Measurements from ENCODE around the gene IFI27. TPM values are rescaled to one million over a fixed set of nuclear protein-coding genes. Genes with fewer than 3 reads are reported as not detected.
"Not testable (repeated sequence)": the region's sequence is repeated elsewhere in the genome, so short reads cannot be mapped to it uniquely, and the experiment has no call there.

Gene IFI27
- total RNA-seq, 1 experiment from 2014 or later, result 560 TPM

DNA sequence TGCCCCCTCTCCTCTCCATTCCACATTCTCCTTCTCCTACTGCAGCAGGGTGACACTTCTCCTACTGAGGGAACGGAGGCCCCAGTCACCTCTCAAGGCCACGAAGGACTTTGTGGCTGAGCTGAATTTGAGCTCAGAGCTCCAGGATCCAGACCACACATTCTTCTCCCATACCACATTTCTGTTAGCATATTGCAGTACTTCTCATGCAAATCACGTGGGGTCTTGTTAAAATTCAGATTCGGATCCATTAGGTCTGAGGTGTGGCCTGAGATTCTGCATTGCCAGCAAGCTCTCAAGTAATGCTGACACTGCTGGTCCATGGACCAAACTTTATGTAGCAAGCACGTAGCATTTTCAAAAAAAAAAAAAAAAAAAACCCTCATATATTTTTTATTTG lies 28.5 kb downstream of the IFI27 start:
- no peak for DNase-seq (ENCODE audit: low read depth)
- in situ Hi-C loops (cut with HindIII; ENCODE audit: low pct_unique_long_range_greater_than_20kb, low sequenced_read_pairs), result no loop called here

DNA sequence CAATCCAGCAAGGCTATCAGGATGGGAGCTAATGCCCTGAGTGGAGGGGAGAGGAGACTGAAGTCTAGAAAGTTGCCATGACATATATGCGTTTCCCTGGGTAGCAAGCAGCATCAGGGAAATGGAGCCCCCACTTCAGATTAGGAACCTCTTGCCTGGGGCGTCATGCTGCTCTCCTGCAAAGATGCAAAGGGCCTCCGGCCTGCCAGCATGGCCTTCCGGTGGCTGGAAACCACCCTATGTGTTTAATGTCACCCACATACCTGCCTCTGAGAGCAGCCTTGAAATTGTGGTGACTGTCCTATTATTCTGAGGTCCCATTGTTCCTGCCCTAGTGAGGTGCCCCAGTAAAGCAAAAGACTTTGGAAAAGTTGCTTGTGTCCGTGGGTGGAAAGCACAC lies 28.9 kb downstream of the IFI27 start:
- in situ Hi-C loops (cut with HindIII; ENCODE audit: low pct_unique_long_range_greater_than_20kb, low sequenced_read_pairs), result no loop called here

DNA sequence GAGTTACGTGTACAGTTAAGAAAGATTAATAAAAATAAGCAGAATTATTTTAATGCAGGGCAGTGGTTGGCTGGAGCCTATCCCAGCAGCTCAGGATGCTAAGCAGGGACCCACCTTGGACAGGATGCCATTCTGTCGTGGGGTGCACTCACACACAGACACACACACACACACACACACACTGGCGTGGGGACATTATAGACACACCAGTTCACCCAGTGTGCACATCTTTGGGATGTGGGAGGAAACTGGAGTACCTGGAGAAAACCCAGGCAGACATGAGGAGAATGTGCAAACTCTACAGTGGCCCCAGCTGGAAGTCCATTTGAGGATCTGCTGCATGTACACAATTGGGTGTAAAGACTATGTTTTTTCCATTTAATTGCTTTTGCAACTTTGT lies 31.7 kb downstream of the IFI27 start:
- in situ Hi-C loops (cut with HindIII; ENCODE audit: low pct_unique_long_range_greater_than_20kb, low sequenced_read_pairs), result no loop called here
- DNase-seq (ENCODE audit: low read depth), result no peak

More for the DNA sequence above, 28.9 kb downstream of the IFI27 start:
- no peak for DNase-seq (ENCODE audit: low read depth)

DNA sequence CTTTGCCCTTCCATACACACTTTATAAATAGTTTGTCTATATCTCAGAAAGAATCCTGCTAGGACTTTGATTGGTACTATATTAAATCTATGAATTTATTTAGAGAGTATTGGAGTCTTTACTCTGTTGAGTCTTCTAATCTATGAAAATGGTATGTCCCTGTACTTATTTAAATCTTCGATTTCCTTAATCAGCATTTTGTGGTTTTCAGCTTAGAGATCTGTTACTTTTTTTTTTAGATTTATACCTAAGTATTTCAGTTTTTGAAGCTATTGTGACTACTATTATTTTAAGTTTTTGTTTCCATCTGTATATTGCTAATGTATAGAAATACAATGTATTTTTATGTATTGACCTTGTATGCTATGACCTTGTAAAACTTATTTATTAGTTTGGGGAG lies 32.3 kb downstream of the IFI27 start:
- in situ Hi-C loops (cut with HindIII; ENCODE audit: low pct_unique_long_range_greater_than_20kb, low sequenced_read_pairs), result no loop called here
- DNase-seq (ENCODE audit: low read depth), result no peak

DNA sequence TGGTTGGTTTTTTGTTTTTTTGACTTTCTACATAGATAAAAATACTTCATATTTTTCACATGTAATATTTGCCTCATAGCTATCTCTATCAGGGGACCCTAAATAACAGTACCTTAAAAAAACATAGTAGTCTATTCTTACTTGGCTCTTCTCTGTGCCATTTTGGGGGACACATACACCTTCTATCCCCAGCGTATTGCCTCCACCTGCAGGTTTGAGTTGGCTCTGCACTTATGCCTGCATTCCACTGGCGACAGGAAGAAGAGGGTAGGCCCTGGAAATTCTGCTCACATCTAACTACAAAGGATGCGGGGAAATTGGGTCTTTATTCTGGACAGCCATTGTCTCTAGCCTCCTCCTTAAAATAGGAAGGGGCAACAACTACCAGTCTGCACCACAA lies 32.7 kb downstream of the IFI27 start:
- in situ Hi-C loops (cut with HindIII; ENCODE audit: low pct_unique_long_range_greater_than_20kb, low sequenced_read_pairs), result no loop called here

DNA sequence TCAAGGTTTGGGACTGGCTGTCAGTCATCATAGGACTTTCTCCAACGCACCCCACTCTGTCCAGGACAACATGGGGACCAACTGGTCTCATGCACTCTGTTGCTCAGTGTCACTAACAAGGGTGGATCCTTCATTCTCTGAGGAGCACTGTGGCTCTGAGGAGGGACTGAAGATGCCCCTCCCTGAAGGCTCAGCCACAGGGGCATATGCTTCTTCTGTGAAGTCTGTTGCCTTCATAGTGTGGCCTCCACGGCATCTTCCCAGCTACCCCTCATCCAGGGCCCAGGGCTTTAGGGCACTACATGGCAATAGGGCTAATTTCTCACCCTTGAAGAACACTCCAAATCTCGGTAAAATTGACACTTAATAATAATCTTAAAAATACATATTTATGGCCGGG lies 33.2 kb downstream of the IFI27 start:
- no peak for DNase-seq (ENCODE audit: low read depth)
- in situ Hi-C loops (cut with HindIII; ENCODE audit: low pct_unique_long_range_greater_than_20kb, low sequenced_read_pairs), result no loop called here

More for the DNA sequence above, 32.7 kb downstream of the IFI27 start:
- DNase-seq (ENCODE audit: low read depth), result no peak

DNA sequence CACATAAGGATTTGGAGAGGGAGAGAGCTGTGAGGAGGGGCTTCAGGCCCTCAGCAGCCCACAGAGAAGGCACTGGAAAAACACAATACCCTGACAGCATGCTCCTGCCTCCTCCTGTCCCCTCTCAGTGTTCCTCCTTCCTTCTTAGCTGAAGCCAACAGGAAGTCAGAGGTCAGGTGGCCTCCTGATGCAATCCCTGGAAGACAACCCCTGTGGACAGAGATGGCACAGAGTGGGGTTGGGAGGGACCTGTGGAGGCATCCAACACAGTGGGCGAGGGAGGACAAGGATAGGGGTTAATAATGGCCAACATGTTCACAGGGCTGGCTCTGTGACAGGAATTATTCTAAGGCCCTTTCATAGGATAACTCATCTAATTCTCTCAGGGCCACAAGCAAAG lies 34.2 kb downstream of the IFI27 start:
- no peak for DNase-seq (ENCODE audit: low read depth)
- in situ Hi-C loops (cut with HindIII; ENCODE audit: low pct_unique_long_range_greater_than_20kb, low sequenced_read_pairs), result no loop called here

DNA sequence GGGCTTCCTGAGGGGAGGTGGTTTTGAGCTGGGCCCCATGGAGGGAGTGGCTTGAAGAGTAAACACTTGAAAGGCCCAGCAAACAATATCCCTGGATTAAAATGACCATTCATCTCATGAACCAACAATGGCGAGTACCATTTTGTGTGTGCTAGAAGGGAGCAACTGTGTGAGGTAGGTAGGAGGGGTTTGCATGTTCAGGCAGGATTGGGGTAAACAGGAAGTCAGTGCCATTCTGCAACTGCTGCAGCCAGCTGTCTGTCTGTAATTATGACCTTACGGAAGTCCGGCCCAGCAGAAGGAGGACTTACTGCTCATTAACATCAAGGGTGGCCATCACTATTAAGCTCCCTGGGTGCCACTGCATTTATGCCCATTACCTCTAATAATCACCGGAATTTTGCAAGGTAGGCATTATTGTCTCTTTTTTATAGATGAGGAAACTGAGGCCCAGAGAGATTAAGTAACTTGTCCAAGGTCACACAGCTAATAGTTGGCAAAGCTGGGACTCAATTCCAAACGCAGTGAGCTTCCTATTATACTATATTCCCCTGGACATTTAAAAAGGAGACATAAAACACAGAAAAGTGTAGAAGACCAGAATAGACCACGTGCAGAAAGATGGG lies 35.5 kb downstream of the IFI27 start:
- no peak for DNase-seq (ENCODE audit: low read depth)
- in situ Hi-C loops (cut with HindIII; ENCODE audit: low pct_unique_long_range_greater_than_20kb, low sequenced_read_pairs), result no loop called here

DNA sequence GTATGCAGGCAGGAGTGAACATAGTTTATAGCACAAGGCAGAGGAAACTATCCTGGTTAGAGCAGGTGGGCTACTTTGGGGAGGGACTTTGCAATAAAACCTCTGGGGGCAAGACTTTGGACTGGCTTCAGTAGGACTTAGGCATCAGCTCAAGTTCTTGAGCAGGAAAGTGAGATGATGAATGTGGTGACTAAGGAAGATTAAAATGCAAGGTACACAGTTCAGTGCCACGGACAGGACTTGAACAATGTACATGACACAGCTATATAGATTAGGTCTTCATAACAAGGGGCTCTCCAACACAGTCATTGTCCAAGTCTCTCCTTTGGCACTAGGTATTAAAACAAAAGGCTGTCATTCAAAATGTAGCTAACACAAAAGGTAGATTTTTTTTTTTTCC lies 42.1 kb downstream of the IFI27 start:
- in situ Hi-C loops (cut with HindIII; ENCODE audit: low pct_unique_long_range_greater_than_20kb, low sequenced_read_pairs), result no loop called here

DNA sequence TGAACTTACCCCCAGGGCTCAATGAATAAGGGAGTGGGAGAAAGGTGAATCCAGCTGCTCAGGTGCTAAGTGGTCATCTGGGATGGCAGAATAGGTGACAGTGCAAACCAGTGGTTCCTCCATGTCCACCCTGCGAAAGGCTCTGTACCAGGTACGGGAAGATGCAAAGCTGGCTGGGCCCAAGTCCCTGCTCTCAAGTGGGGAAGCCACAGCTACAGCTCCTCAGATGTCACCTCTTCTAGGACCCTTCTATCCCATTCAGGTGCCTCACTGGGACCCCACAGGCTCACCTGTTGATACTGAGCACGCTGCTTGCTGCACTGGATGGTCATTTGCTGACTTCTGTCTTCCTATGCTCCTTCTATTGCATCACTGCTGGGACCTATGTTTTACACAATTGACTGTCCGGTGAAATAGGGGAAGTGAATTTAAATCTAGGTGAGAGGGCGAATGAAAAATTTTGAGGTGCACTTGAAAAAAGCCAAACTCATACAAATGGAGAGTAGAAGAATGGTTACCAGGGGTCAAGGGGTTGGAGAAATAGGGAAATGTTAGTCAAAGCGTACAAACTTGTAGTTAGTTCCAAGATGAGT lies 43.3 kb downstream of the IFI27 start:
- DNase-seq (ENCODE audit: low read depth), result no peak
- in situ Hi-C loops (cut with HindIII; ENCODE audit: low pct_unique_long_range_greater_than_20kb, low sequenced_read_pairs), result no loop called here

More for the DNA sequence above, 42.1 kb downstream of the IFI27 start:
- no peak for DNase-seq (ENCODE audit: low read depth)

DNA sequence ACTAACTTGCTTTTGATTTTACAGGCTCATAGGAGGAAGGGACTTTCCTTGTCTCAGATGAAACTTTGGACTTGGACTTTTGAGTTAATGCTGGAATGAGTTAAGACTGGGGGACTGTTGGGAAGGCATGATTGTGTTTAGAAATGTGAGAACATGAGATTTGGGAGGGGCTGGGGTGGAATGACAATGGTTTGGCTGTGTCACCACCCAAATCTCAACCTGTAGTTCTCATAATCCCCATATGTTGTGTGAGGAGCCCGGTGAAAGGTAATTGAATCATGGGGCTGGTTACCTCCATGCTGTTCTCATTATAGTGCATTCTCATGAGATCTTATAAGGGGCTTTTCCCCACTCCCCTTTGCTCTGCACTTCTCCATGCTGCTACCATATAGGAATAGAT lies 45.6 kb downstream of the IFI27 start:
- DNase-seq (ENCODE audit: low read depth); in situ Hi-C loops (cut with HindIII; ENCODE audit: low pct_unique_long_range_greater_than_20kb, low sequenced_read_pairs): not testable (repeated sequence)

DNA sequence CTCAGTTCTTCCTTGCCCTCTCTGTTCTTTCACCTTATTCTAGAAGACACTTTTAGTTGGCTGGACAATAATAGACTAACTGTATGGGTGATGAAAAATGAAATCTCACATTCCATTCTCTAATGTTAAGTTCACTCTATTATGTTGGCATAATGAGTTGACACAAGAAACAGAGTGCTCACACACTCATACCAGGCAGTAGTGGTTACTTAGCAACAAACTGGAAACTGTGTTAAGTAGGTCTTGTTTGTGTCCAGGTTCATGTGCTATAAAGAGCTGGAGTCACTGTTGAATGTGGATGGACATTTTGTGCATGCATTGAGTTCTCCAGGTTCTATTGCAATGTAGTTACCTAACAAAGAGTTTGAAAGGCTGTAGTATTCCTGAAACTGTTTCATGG lies 46.7 kb downstream of the IFI27 start:
- in situ Hi-C loops (cut with HindIII; ENCODE audit: low pct_unique_long_range_greater_than_20kb, low sequenced_read_pairs), result no loop called here
- DNase-seq (ENCODE audit: low read depth), result no peak

DNA sequence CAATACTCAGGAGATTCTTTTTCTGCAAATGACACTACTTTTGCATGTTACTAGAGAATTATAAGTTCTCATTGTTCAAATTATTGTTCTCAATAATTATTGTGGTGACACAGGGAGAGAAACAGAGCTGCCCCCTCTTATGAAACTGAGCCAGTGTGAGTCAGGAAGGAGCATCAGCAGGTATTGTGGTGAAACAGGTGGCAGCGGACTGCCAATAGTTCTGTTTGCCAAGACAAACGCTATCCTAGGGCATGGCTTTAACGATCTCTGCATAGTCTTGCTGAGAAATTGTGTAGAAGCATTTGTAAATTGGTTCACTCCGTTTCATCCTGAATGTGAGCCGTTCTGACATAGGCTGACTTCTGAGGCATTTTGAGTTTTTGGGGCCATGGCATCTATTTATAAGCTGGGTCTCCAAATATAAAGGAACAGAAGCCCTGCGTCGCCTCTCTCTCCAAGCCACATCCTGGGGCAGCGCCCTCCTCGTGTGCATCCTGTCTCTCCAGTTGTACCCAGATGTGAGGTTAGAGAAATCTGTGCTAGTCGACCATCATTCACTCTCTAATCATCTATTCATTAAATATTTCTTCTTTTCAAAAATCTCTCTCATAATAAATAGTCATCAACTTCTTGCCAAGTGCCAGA lies 47.8 kb downstream of the IFI27 start:
- in situ Hi-C loops (cut with HindIII; ENCODE audit: low pct_unique_long_range_greater_than_20kb, low sequenced_read_pairs), result no loop called here
- no peak for DNase-seq (ENCODE audit: low read depth)

DNA sequence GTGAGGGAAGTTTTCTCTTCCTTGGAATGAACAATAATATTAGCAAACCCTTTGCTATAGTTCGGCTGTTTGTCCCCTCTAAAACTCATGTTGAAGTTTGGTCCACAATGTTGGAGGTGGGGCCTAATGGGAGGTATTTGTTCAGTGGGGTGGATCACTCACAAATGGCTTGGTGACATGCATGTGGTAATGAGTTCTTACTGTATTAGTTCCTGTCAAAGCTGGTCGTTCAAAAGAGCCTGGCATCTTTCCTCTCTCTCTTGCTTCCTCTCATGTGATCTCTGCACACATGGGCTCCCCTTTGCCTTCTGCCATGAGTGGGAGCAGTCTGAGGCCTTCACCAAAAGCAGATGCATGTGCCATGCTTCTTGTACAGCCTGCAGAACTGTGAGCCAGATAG lies 50.5 kb downstream of the IFI27 start:
- in situ Hi-C loops (cut with HindIII; ENCODE audit: low pct_unique_long_range_greater_than_20kb, low sequenced_read_pairs), result no loop called here
- DNase-seq (ENCODE audit: low read depth), result no peak

DNA sequence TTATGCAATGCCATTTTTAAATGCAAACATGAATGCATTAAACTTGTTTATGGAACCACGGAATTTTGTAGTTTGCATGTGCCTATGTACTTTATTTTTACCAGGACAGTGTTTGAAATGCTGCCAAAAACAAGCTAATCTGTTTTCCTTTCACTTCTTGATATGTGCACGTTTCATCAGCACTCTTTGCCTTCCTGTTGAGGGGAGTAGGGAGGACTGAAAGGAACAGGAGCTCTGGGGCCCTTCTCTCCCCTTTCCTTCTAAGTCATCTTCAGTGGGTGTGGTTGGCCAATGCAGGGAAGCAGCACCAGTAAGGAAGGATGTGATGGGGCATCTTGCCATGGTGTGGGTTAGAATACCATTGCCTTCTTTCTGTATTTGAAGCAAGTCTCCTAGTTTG lies 51.4 kb downstream of the IFI27 start:
- no peak for DNase-seq (ENCODE audit: low read depth)
- in situ Hi-C loops (cut with HindIII; ENCODE audit: low pct_unique_long_range_greater_than_20kb, low sequenced_read_pairs), result no loop called here

DNA sequence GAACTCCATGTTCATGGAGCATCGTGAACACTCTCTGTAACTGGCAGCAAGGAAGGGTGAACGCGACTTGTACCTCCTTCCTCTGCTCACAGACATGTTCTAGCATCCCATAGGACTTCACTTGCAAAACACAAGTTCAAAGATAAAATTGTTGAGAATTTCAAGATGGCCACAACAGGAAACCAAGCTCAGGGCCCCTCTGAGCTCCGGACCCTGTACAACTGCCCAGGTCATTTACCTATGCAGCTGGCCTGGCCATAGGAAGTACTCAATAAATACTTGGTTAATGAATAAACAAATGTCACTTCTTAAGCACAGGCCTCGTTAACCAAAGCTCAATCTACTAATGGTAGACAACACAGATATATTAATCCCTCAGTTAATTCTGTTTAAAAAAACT lies 51.9 kb downstream of the IFI27 start:
- DNase-seq (ENCODE audit: low read depth), result no peak
- in situ Hi-C loops (cut with HindIII; ENCODE audit: low pct_unique_long_range_greater_than_20kb, low sequenced_read_pairs), result no loop called here

DNA sequence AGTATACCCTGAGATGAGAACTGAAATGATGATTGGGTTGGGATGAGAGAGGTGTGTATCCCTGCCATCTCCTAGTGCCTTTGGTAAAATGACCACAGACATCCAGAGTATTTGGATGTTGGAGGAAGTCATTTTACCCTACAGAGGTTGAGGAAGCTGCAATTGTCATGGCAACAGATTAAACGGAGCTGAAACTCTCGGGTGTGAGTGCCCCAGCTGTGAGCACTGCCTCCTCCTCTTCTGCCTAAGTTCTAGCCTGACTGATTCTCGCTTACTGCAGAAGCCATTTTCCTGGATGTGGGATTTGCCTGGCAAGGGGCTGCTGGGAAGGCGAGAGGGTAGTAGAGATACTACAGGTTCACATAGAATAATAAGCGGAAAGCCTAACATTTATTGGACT lies 53.3 kb downstream of the IFI27 start:
- DNase-seq (ENCODE audit: low read depth), result no peak
- in situ Hi-C loops (cut with HindIII; ENCODE audit: low pct_unique_long_range_greater_than_20kb, low sequenced_read_pairs), result no loop called here

DNA sequence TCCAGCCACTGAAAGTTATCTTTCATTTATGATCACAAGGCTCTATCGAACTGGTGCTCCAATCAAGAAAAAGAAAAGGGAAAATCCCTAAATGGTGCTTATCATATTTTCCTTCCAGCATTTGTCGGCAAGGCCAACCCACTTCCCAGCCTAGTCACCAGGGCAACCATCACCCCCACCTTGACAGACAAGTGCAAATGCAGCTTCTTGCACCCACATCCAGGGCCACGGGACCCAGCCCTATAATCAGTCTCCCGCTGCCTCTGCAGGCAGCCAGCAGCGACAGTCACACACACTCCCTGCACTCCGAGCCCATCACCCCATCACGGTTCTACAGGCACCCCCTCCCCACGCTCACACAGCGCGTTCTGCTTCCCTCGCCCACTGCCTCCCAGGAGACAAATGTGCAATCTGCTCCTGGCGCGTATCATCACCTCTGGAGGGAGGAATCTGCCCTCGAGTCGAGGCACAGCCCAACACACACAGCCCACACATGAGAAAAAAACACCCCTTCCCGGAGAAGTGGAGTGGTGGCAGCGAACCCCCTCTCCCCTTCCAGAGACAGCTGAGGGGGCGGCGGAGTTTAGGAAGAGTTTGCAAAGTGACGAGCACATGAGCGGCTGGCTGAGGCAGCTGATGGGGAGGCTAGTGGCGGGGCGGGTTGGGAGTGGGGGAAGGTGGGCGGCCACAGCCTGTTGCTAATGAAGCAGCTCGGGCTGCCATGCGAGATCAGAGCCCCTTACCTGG lies 54.3 kb downstream of the IFI27 start:
- in situ Hi-C loops (cut with HindIII; ENCODE audit: low pct_unique_long_range_greater_than_20kb, low sequenced_read_pairs), result no loop called here
- DNase-seq (ENCODE audit: low read depth), result no peak

DNA sequence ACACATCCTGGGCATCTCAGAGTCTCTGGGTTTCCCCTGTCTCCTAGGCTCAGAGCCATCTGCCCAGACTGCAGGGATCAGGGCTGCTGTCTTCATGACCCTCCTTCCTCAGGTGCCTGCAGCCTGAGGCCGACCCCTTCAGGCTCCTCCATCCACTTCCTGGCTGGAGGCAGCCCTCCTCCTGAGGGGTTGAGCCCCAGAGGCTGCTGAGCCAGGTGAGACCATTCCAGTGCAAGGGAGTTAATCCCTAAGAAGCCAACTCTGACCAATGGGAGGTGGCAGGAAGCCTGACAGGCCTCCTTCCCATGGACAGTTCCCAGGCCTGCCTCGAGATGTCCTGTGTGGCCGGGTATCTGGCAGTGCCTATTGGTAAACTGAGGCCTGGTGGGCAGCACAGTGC lies 55.2 kb downstream of the IFI27 start:
- no peak for DNase-seq (ENCODE audit: low read depth)
- in situ Hi-C loops (cut with HindIII; ENCODE audit: low pct_unique_long_range_greater_than_20kb, low sequenced_read_pairs), result no loop called here
